Endothelial cell of umbilical vein (primary cell): ENCODE results near the gene LHPP.

Experiments
- CTCF ChIP-seq, 2 donors: IDR thresholded peaks; 1 replicate in 1 of 2; 2 replicates in 1 of 2; pipeline ENCODE4 v1.5.1; 2011; ENCODE audit warnings: low read length in 2 of 2, mild to moderate bottlenecking in 2 of 2, moderate library complexity in 2 of 2, control low read depth in 1 of 2, inconsistent platforms in 1 of 2, low read depth in 1 of 2; ENCODE audit not compliant: insufficient read depth in 1 of 2; ENCODE audit errors: extremely low read depth in 1 of 2
- EZH2 ChIP-seq: IDR thresholded peaks from 2 replicates; pipeline ENCODE4 v1.6.1; 2012; ENCODE audit warnings: borderline replicate concordance, low read depth, mild to moderate bottlenecking, moderate library complexity, low read length, inconsistent platforms; ENCODE audit not compliant: severe bottlenecking
- FOS ChIP-seq: IDR thresholded peaks from 2 replicates; pipeline ENCODE4 v1.6.1; 2011; ENCODE audit warnings: mild to moderate bottlenecking, low read length, moderate library complexity, borderline replicate concordance; ENCODE audit not compliant: insufficient read depth
- JUN ChIP-seq: IDR thresholded peaks from 2 replicates; pipeline ENCODE4 v1.6.1; 2011; ENCODE audit warnings: borderline replicate concordance, low read depth; ENCODE audit not compliant: insufficient read length, insufficient read depth
- MAX ChIP-seq: IDR thresholded peaks from 2 replicates; pipeline ENCODE4 v1.6.1; 2011; ENCODE audit not compliant: insufficient read depth, insufficient read length
- POLR2A ChIP-seq: IDR thresholded peaks from 2 replicates; pipeline ENCODE4 v1.6.1; 2012; ENCODE audit warnings: low read depth, mild to moderate bottlenecking, control low read depth, low read length
- POLR2AphosphoS5 ChIP-seq: IDR thresholded peaks from 2 replicates; pipeline ENCODE4 v1.6.1; 2012; ENCODE audit warnings: low read depth, mild to moderate bottlenecking, control low read depth, low read length, moderate library complexity; ENCODE audit not compliant: insufficient read depth

GRCh38 chr10:124481717-124482116 lies 20.1 kb downstream of the LHPP start:
- TF ChIP-seq FOS (no peak), CTCF (IDR thresholded peaks at IDR 0.05; ENCODE audit: extremely low read depth in 1 of 2, insufficient read depth in 1 of 2, low read depth in 1 of 2, low read length in 2 of 2) (no peak), MAX (no peak), POLR2A (no peak), POLR2AphosphoS5 (no peak), EZH2 (no peak), JUN (no peak)
